GM12878 (cell line): ENCODE data around the gene RBM26. TPM values are rescaled to one million over a fixed set of nuclear protein-coding genes. Genes with fewer than 3 reads are reported as not detected.

Experiments used
- ATF7 ChIP-seq: fragments of 450-650 bp; IDR thresholded peaks from 2 replicates; pipeline ENCODE4 v1.6.1; 2016; ENCODE audit warnings: low read depth, mild to moderate bottlenecking
- BCLAF1 ChIP-seq: fragments of 450-650 bp; IDR thresholded peaks from 2 replicates; pipeline ENCODE4 v1.6.1; 2017; ENCODE audit warnings: antibody characterized with exemption, mild to moderate bottlenecking, moderate library complexity
- ETV6 ChIP-seq, 2 experiments: fragments of 450-650 bp in 1 of 2; IDR thresholded peaks in 1 of 2; conservative IDR thresholded peaks in 1 of 2; 2 replicates each; pipeline ENCODE4 v1.6.1; 2014; ENCODE audit warnings: antibody characterized with exemption in 1 of 2, borderline replicate concordance in 1 of 2, low read depth in 1 of 2, mild to moderate bottlenecking in 1 of 2, moderate library complexity in 1 of 2
- HDGF ChIP-seq: fragments of 450-650 bp; IDR thresholded peaks from 2 replicates; pipeline ENCODE4 v1.6.1; 2016; ENCODE audit warnings: antibody characterized with exemption
- MYC ChIP-seq: IDR thresholded peaks from 2 replicates; pipeline ENCODE4 v1.6.1; 2011; ENCODE audit warnings: mild to moderate bottlenecking, low read length, moderate library complexity, inconsistent platforms; ENCODE audit not compliant: insufficient read depth, insufficient replicate concordance, insufficient read length, severe bottlenecking
- RFX5 ChIP-seq: IDR thresholded peaks from 2 replicates; pipeline ENCODE4 v1.6.1; 2011; ENCODE audit warnings: low read depth, low read length, improper control_type of control experiment
- polyA plus RNA-seq, 11 experiments: library from polyadenylated mRNA; depleted of rRNA in 4 of 11; unstranded in 6 of 11; stranded (reverse) in 5 of 11; fragments of >200 nt; fragmentation: Nextera tagmentation in 4 of 11; fragmentation: Illumina TruSeq in 1 of 11; extraction: Ambion mirVana in 4 of 11; extraction: Trizol in 1 of 11; gene quantifications; 1 replicate in 1 of 11; 2 replicates in 10 of 11; pipeline versions ENCODE4 v1.2.1 to v1.2.3, GENCODE V29; 2011 to 2016; ENCODE audit warnings: inconsistent platforms in 2 of 11, missing spikeins in 2 of 11, low read depth in 1 of 11
- total RNA-seq, 4 experiments: library from RNA; depleted of rRNA in 3 of 4; stranded (reverse); fragments of >200 nt in 3 of 4; fragmentation: Illumina TruSeq in 1 of 4; extraction: Trizol in 1 of 4; gene quantifications; 2 replicates each; pipeline versions ENCODE4 v1.2.1 to v1.2.3, GENCODE V29; 2013 to 2021
- TF ChIP-seq, protein P1 (sequence below): fragments of 450-650 bp; IDR thresholded peaks from 2 replicates; pipeline ENCODE4 v1.6.1; 2016; ENCODE audit warnings: mild to moderate bottlenecking

Gene RBM26
- total and polyA plus RNA-seq, 10 of the 15 experiments (the other 5 are each of a cell fraction or from before 2014, with no cell fraction given), result 17.6 to 71.3 (median 38.9) TPM

- TF ChIP-seq ATF7 (no peak), RFX5 (no peak), BCLAF1 (no peak), HDGF (no peak), MYC (no peak), ETV6 (conservative IDR thresholded peaks at IDR 0.05 in 1 of 2, IDR thresholded peaks at IDR 0.05 in 1 of 2; ENCODE audit: borderline replicate concordance in 1 of 2, low read depth in 1 of 2) (no peak)
- TF ChIP-seq, protein P1, sequence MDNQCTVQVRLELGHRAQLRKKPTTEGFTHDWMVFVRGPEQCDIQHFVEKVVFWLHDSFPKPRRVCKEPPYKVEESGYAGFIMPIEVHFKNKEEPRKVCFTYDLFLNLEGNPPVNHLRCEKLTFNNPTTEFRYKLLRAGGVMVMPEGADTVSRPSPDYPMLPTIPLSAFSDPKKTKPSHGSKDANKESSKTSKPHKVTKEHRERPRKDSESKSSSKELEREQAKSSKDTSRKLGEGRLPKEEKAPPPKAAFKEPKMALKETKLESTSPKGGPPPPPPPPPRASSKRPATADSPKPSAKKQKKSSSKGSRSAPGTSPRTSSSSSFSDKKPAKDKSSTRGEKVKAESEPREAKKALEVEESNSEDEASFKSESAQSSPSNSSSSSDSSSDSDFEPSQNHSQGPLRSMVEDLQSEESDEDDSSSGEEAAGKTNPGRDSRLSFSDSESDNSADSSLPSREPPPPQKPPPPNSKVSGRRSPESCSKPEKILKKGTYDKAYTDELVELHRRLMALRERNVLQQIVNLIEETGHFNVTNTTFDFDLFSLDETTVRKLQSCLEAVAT, result no peak
- TF ChIP-seq, all 136 proteins: peak for 0
Observed at GRCh38 chr13:79297128-79297527, 108.9 kb downstream of the RBM26 start (continued).
